Suprapubic skin (tissue), 4 donors: ENCODE data around the gene PIGR. TPM values are rescaled to one million over a fixed set of nuclear protein-coding genes. Genes with fewer than 3 reads are reported as not detected.

Experiments used
- DNase-seq, 2 donors: peaks; one replicate each; pipeline ENCODE4 v3.0.0-alpha.2; 2019; ENCODE audit warnings: low spot score in 2 of 2
- H3K27ac ChIP-seq: fragments of 200-600 bp; sonication (generic); one replicate; pipeline ENCODE4 v1.5.1; 2019
- H3K27me3 ChIP-seq: fragments of 200-600 bp; sonication (generic); one replicate; pipeline ENCODE4 v1.5.1; 2019
- H3K36me3 ChIP-seq: fragments of 200-600 bp; sonication (generic); one replicate; pipeline ENCODE4 v1.5.1; 2019
- H3K4me1 ChIP-seq: fragments of 200-600 bp; sonication (generic); one replicate; pipeline ENCODE4 v1.5.1; 2019
- H3K4me3 ChIP-seq: fragments of 200-600 bp; sonication (generic); one replicate; pipeline ENCODE4 v1.5.1; 2019; ENCODE audit warnings: mild to moderate bottlenecking
- H3K9me3 ChIP-seq: fragments of 200-600 bp; sonication (generic); one replicate; pipeline ENCODE4 v1.5.1; 2019
- CTCF ChIP-seq, 2 donors: fragments of 200-600 bp in 1 of 2; fragments of 450-650 bp in 1 of 2; sonication (generic) in 1 of 2; IDR thresholded peaks; one replicate each; pipeline ENCODE4 v1.5.1; 2016 to 2019; ENCODE audit warnings: antibody characterized with exemption in 2 of 2, mild to moderate bottlenecking in 1 of 2, moderate library complexity in 1 of 2
- EP300 ChIP-seq: sonication (generic); formaldehyde crosslinking; IDR thresholded peaks from one replicate; pipeline ENCODE4 v1.6.1; 2017; ENCODE audit warnings: antibody characterized with exemption
- POLR2A ChIP-seq, 2 donors: fragments of 450-650 bp; IDR thresholded peaks; one replicate each; pipeline ENCODE4 v1.6.1; 2017; ENCODE audit warnings: antibody characterized with exemption in 2 of 2, mild to moderate bottlenecking in 2 of 2, moderate library complexity in 2 of 2
- POLR2AphosphoS5 ChIP-seq, 3 donors: sonication (generic); formaldehyde crosslinking; IDR thresholded peaks; one replicate each; pipeline ENCODE4 v1.6.1; 2017; ENCODE audit warnings: antibody characterized with exemption in 3 of 3
- WGBS: methylation state at CpG from one replicate; pipeline ENCODE4 v1.1.5; 2018; 5-methylcytosine and 5-hydroxymethylcytosine counted together
- total RNA-seq, 4 donors: library from RNA; depleted of rRNA; stranded (reverse); fragments of >200 nt; gene quantifications; one replicate each; pipeline ENCODE4 v1.1.0, GENCODE V29; 2016

The PIGR gene
- total RNA-seq, 4 donors from 2014 or later: 0.49 to 6.4 (median 2.3) TPM

DNA sequence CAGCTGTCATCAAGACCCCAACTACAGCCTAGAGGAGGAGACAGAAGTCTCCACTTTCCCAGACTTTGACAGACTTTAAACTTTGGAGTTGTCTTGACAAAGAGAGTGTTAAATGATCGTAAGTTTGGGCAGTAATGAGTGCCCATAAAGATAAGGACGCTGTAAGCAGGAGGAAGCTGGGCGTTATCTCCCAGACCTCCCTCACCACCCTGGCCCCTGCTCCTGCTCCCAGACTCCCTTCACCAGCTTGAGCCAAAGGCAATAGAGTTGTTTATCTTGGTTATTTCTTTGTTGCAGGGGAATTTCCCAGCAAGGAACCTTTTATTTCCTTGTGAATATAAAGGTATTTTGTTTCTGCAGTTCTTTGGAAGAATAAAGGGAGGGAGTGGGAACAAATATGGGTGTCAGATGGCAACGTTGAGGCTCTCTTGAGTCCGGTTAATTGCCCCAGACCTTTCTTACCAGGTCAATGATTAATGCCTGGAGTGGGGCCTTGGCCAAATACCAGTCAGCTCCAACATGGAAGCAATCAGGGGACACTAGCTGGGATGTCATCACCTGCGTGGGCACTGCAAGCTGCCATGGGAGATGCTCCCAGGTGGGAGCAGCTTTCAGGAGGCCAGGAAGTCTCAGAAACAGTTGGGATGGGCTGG, 4.4 kb downstream of the PIGR start:
- Histone ChIP-seq H3K4me3 (no peak overlapping the region), H3K36me3 (no peaks in the 10 kb centered on the region), H3K4me1 (peaks cover 7% of the 10 kb centered on the region), H3K9me3 (no peaks in the 10 kb centered on the region), H3K27ac (no peak overlapping the region), H3K27me3 (peaks cover 15% of the 10 kb centered on the region)
- 65% methylated on average over 6 of the region's 6 CpGs for WGBS
- no peak for DNase-seq
- TF ChIP-seq POLR2A (IDR thresholded peaks at IDR 0.05): no peak
- no peak for TF ChIP-seq EP300

- H3K4me1 ChIP-seq: peaks cover 7% of the 10 kb centered on the region
Measured at GRCh38 chr1:206940588-206940936, 5.7 kb downstream of the PIGR start.

DNA sequence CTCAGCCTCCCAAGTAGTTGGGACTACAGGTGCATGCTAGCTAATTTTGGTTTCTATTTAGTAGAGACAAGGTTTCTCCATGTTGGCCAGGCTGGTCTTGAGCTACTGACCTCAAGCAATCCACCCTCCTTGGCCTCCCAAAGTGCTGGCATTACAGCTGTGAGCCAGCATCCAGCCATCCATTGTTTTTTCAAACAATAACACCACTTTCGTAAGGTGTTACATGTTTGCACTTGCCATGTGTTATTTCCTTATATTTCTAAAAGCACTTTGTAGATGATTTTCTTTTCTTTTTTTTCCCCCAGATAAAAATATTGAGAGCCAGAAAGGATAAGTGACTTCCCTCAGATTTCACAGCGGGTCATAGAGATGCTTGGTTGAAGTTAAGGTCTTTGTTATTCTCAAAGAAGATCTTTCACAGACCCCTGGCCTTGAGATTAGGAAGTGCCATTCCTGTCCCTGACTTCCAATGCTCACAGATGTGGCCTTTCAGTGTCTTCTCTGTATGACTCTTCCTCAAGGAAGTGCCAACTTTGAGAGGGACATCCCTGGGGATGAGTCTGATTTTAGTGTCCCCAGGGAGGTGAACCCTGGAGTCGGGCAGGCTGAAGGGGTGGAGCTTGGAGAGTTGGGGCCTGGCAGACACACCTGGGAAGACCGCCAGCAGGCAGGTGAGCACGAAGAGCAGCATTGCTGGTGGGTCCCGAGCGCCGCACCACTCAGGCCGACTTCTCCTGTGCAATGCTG, 6.3 kb downstream of the PIGR start:
- peaks cover 6% of the 10 kb centered on the region for H3K27me3 ChIP-seq
- peaks cover 7% of the 10 kb centered on the region for H3K4me1 ChIP-seq
- H3K9me3 ChIP-seq: no peaks in the 10 kb centered on the region
- no peak overlapping the region for H3K4me3 ChIP-seq
- no peak for TF ChIP-seq POLR2A (IDR thresholded peaks at IDR 0.05)
- no peak for TF ChIP-seq POLR2AphosphoS5 (IDR thresholded peaks at IDR 0.05)
- TF ChIP-seq CTCF (IDR thresholded peaks at IDR 0.05): no peak
- no peak for TF ChIP-seq EP300
- no peak for DNase-seq
- no peaks in the 10 kb centered on the region for H3K36me3 ChIP-seq
- no peak overlapping the region for H3K27ac ChIP-seq
- 71% methylated on average over 9 of the region's 9 CpGs for WGBS

More at GRCh38 chr1:206940588-206940936, 5.7 kb downstream of the PIGR start:
- no peak overlapping the region for H3K4me3 ChIP-seq
- no peaks in the 10 kb centered on the region for H3K9me3 ChIP-seq
- peaks cover 11% of the 10 kb centered on the region for H3K27me3 ChIP-seq
- 88% methylated on average over 3 of the region's 3 CpGs for WGBS
- no peak for DNase-seq
- no peaks in the 10 kb centered on the region for H3K36me3 ChIP-seq
- TF ChIP-seq POLR2AphosphoS5 (IDR thresholded peaks at IDR 0.05) (no peak), POLR2A (IDR thresholded peaks at IDR 0.05) (no peak), EP300 (no peak), CTCF (IDR thresholded peaks at IDR 0.05) (no peak)
- H3K27ac ChIP-seq: no peak overlapping the region

DNA sequence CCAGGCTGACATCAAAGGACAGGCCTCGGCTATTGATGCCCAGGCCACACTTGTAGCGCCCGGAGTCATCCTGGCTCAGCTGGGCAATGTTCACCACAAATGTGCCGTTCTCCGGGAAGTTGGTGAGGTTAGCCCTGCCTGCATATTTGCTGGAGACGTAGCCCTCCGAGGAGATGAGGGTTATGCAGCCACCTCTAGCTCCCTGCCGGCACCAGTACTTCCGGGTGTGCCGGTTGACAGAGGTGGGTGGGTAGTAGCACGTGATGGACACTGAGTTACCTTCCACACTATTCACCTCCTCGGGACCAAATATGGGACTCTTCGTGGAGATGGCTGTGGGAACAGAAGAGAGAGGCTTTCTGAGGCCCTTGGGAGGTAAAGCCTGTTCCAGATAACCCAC, 7.1 kb downstream of the PIGR start:
- 93% methylated on average over 7 of the region's 13 CpGs for WGBS
- H3K36me3 ChIP-seq: no peaks in the 10 kb centered on the region
- H3K9me3 ChIP-seq: no peaks in the 10 kb centered on the region
- H3K4me3 ChIP-seq: no peak overlapping the region
- TF ChIP-seq POLR2A (IDR thresholded peaks at IDR 0.05) (no peak), CTCF (IDR thresholded peaks at IDR 0.05) (no peak)
- H3K27ac ChIP-seq: no peak overlapping the region
- no peak for DNase-seq
- H3K27me3 ChIP-seq: peaks cover 4% of the 10 kb centered on the region
- H3K4me1 ChIP-seq: peaks cover 7% of the 10 kb centered on the region

GRCh38 chr1:206937425-206937824, 8.8 kb downstream of the PIGR start:
- WGBS: 77% methylated on average over 5 of the region's 6 CpGs
- Histone ChIP-seq H3K36me3 (no peaks in the 10 kb centered on the region), H3K4me1 (peaks cover 7% of the 10 kb centered on the region), H3K9me3 (no peaks in the 10 kb centered on the region), H3K27ac (no peak overlapping the region), H3K4me3 (no peak overlapping the region), H3K27me3 (peaks cover 4% of the 10 kb centered on the region)
- TF ChIP-seq POLR2A (IDR thresholded peaks at IDR 0.05) (no peak), EP300 (no peak), POLR2AphosphoS5 (IDR thresholded peaks at IDR 0.05) (no peak), CTCF (IDR thresholded peaks at IDR 0.05) (no peak)
- no peak for DNase-seq
